Right hindlimb (tissue), 1 donor: ENCODE measurements around the gene PPP2R5D.

Source experiments
- DNase-seq: peaks from one replicate; pipeline ENCODE4 v3.0.0-alpha.2; 2018

The PPP2R5D gene

GRCh38 chr6:42963855-42964605, 20.3 kb upstream of the PPP2R5D start:
- DNase-seq = no peak

GRCh38 chr6:42966571-42966970, 17.8 kb upstream of the PPP2R5D start:
- DNase-seq = no peak

GRCh38 chr6:42967228-42967627, 17.1 kb upstream of the PPP2R5D start:
- no peak for DNase-seq

GRCh38 chr6:42968126-42968701, 16.2 kb upstream of the PPP2R5D start:
- no peak for DNase-seq

GRCh38 chr6:42968783-42969182, 15.6 kb upstream of the PPP2R5D start:
- no peak for DNase-seq

GRCh38 chr6:42969431-42969830, 14.9 kb upstream of the PPP2R5D start:
- no peak for DNase-seq

- DNase-seq = no peak
Observed at GRCh38 chr6:42969934-42970333, 14.4 kb upstream of the PPP2R5D start.

GRCh38 chr6:42970871-42971612, 13.3 kb upstream of the PPP2R5D start:
- DNase-seq = no peak

GRCh38 chr6:42971746-42972327, 12.5 kb upstream of the PPP2R5D start:
- no peak for DNase-seq

GRCh38 chr6:42973926-42974325, 10.4 kb upstream of the PPP2R5D start:
- DNase-seq = no peak

GRCh38 chr6:42974919-42975505, 9.4 kb upstream of the PPP2R5D start:
- DNase-seq = no peak

- DNase-seq = peak; percentile 49
Observed at GRCh38 chr6:42978487-42978838, 5.9 kb upstream of the PPP2R5D start.

GRCh38 chr6:42978839-42979522, 5.4 kb upstream of the PPP2R5D start, which contains the start of gene PEX6:
TSS of gene PEX6 (minus strand) at chr6:42979181. CDS start at chr6:42979150, 31 bp downstream.
- DNase-seq = peak; percentile 92

GRCh38 chr6:42979523-42980177, 4.7 kb upstream of the PPP2R5D start:
- DNase-seq = no peak

- no peak for DNase-seq
Observed at GRCh38 chr6:42981836-42982235, 2.5 kb upstream of the PPP2R5D start.

- DNase-seq = peak; percentile 53
Observed at GRCh38 chr6:42984924-42985475, 630 bp downstream of the PPP2R5D start.

GRCh38 chr6:42987533-42988451, 3.4 kb downstream of the PPP2R5D start:
- no peak for DNase-seq

GRCh38 chr6:42988486-42989020, 4.2 kb downstream of the PPP2R5D start:
- DNase-seq = no peak

GRCh38 chr6:42989923-42990322, 5.6 kb downstream of the PPP2R5D start:
- DNase-seq = no peak

- no peak for DNase-seq
Observed at GRCh38 chr6:42993445-42993844, 9.1 kb downstream of the PPP2R5D start.
